ENCODE data around the gene ARID1B.

Gene ARID1B

DNA sequence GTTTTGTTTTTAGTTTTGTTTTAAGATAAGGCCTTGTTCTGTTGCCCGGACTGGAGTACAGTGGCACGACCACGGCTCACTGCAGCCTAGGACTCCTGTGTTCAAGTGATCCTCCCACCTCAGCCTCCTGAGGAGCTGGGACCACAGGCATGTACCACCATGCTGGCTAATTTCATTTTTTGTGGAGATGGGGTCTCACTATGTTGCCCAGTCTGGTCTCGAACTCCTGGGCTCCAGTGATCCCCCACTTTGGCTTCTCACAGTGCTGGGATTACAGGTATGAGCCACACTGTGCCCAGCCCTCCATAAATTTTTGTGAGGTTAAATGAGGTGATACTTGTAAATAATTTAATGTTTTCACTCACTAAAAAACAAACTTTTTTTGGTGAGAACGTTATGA is 76.6 kb downstream of the ARID1B start:
- H3K9me3 ChIP-seq: no peaks in the 10 kb centered on the region
- TF ChIP-seq, protein P1, sequence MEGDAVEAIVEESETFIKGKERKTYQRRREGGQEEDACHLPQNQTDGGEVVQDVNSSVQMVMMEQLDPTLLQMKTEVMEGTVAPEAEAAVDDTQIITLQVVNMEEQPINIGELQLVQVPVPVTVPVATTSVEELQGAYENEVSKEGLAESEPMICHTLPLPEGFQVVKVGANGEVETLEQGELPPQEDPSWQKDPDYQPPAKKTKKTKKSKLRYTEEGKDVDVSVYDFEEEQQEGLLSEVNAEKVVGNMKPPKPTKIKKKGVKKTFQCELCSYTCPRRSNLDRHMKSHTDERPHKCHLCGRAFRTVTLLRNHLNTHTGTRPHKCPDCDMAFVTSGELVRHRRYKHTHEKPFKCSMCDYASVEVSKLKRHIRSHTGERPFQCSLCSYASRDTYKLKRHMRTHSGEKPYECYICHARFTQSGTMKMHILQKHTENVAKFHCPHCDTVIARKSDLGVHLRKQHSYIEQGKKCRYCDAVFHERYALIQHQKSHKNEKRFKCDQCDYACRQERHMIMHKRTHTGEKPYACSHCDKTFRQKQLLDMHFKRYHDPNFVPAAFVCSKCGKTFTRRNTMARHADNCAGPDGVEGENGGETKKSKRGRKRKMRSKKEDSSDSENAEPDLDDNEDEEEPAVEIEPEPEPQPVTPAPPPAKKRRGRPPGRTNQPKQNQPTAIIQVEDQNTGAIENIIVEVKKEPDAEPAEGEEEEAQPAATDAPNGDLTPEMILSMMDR (IDR thresholded peaks at IDR 0.05): no peak
- H3K4me1 ChIP-seq: peaks cover 0 to 79% (median 42%) of the 10 kb centered on the region in 4 donors
- no peak overlapping the region for H3K4me3 ChIP-seq
- intact Hi-C loops (cut with DNase I; ENCODE audit: low total_unique reads): no loop called here
- no peaks in the 10 kb centered on the region for H3K27me3 ChIP-seq
- no peak overlapping the region for H3K27ac ChIP-seq
- DNase-seq: no peak
- H3K36me3 ChIP-seq: no peaks in the 10 kb centered on the region

DNA sequence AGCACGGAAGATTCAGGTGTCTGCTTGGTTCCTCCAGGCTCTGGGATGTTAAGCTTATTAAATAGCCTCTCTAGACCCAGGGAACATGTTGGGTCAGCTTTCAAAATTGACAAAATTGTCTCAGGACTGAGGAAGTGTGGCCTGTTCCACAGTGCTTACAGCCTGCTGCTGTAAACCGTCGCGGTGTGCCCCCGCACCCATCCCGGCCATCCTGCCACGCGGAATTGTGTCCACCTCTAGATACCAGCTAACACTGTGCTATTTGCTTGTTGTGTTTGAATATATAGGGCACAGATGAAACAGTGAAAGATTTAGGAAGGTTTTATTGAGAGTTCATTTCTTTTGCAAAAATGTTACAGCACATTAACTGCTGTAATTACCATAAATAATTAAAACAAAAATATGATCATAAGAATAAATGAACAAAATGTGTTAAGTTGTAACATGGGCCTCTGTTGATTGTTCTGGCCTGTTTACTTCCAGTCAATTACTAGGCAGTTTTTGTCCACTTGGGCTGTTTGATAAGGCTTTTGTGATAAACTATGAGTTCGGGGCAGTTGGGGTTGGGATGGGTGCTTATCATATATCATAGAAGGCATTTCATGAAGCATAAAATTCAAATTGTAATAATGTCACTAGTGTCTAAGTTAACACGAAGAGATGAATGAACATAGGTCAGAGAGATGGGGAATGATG is 77.4 kb downstream of the ARID1B start:
- H3K4me1 ChIP-seq: peaks cover 0 to 76% (median 37%) of the 10 kb centered on the region in 4 donors
- no peak for DNase-seq
- intact Hi-C loops (cut with DNase I; ENCODE audit: low total_unique reads): no loop called here
- H3K9me3 ChIP-seq: no peaks in the 10 kb centered on the region
- no peaks in the 10 kb centered on the region for H3K36me3 ChIP-seq
- no peak overlapping the region for H3K27ac ChIP-seq
- TF ChIP-seq, protein P1 (IDR thresholded peaks at IDR 0.05): no peak
- no peak overlapping the region for H3K4me3 ChIP-seq
- H3K27me3 ChIP-seq: no peaks in the 10 kb centered on the region

DNA sequence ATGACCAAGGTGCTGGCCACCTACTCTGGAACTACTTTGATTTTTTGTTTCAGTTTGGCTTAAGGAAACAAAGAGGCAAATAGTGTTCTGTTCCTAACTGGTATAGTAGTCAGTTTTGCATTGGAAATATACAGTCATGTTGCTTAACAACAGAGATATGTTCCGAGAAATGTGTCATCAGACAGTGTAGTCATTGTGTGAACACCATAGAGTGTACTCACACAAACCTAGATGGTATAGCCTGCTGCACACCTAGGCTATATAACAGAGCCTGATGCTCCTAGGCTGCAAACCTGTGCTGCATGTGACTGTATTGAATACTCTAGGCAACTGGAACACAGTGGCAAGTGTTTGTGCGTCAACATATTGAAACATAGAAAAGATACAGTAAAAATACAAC is 80.4 kb downstream of the ARID1B start:
- peaks cover 0 to 72% (median 19%) of the 10 kb centered on the region in 4 donors for H3K4me1 ChIP-seq
- H3K27ac ChIP-seq: no peak overlapping the region
- H3K36me3 ChIP-seq: no peaks in the 10 kb centered on the region
- no peaks in the 10 kb centered on the region for H3K9me3 ChIP-seq
- TF ChIP-seq, protein P1 (IDR thresholded peaks at IDR 0.05): no peak
- DNase-seq: no peak
- intact Hi-C loops (cut with DNase I; ENCODE audit: low total_unique reads): no loop called here
- no peaks in the 10 kb centered on the region for H3K27me3 ChIP-seq
- no peak overlapping the region for H3K4me3 ChIP-seq

DNA sequence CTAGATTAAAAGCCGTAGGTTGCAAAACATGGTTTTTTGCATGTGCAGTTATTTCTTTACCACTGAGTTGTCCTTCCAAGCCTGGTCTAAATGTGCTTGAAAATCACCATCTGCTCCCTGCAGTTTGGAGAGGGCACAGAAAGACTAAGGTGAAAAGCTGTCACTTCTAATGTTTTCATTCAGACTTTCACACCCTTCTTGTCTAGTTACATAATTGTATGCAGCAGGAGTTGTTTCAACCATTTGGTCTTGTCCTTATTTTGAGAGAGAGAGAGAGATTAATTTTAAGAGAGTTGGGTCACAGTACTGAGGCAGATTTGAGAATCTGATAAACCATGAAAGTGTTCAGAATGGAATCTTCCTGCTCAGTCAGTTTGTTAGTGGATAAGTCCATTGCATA is 82.5 kb downstream of the ARID1B start:
- Histone ChIP-seq H3K4me1 (peaks cover 0 to 56% (median 12%) of the 10 kb centered on the region in 4 donors), H3K36me3 (no peaks in the 10 kb centered on the region), H3K4me3 (no peak overlapping the region), H3K27ac (no peak overlapping the region), H3K27me3 (no peaks in the 10 kb centered on the region), H3K9me3 (no peaks in the 10 kb centered on the region)
- intact Hi-C loops (cut with DNase I; ENCODE audit: low total_unique reads): no loop called here
- TF ChIP-seq, protein P1 (IDR thresholded peaks at IDR 0.05): no peak
- DNase-seq: no peak

DNA sequence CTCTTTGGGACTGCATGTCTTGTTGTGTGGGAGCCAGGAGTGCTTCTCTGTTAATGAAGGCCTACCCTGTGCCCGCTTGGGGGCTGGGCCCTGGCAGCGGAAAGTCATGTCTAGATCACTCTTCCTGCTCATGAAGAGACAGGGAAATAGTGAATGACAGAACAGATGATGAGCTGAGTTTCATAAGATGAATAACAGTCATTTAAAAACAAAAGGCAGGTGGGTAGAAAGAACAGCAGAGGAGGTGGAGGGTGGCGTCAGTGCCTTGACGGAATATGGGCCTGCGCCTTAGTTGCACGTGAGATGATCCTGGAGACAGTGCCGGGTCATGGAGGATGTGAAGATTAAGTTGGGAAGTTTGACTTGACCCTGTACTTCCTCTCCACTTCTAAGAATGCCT is 85.5 kb downstream of the ARID1B start:
- Histone ChIP-seq H3K4me3 (no peak overlapping the region), H3K36me3 (no peaks in the 10 kb centered on the region), H3K9me3 (no peaks in the 10 kb centered on the region), H3K27ac (no peak overlapping the region), H3K4me1 (peaks cover 0 to 65% (median 19%) of the 10 kb centered on the region in 4 donors), H3K27me3 (no peaks in the 10 kb centered on the region)
- TF ChIP-seq, protein P1 (IDR thresholded peaks at IDR 0.05): no peak
- intact Hi-C loops (cut with DNase I; ENCODE audit: low total_unique reads): no loop called here
- DNase-seq: no peak
